ENCODE measurements around the gene PSMB9. TPM values are rescaled to one million over a fixed set of nuclear protein-coding genes. Genes with fewer than 3 reads are reported as not detected.

The PSMB9 gene
- total RNA-seq, 2 donors from 2014 or later, result 43.0 to 66.0 TPM

GRCh38 chr6:32908897-32909296 is 54.9 kb downstream of the PSMB9 start:
- Histone ChIP-seq H3K36me3 (no peaks in the 10 kb centered on the region), H3K27me3 (no peaks in the 10 kb centered on the region), H3K4me1 (no peaks in the 10 kb centered on the region), H3K4me3 (no peak overlapping the region), H3K27ac (no peak overlapping the region), H3K9ac (ENCODE audit: low read depth in 2 of 2, low read length in 2 of 2) (no peak overlapping the region), H3K9me3 (no peaks in the 10 kb centered on the region)
- intact Hi-C loops (cut with DNase I), result no loop called here
- DNase-seq, result no peak
- TF ChIP-seq, protein P1, sequence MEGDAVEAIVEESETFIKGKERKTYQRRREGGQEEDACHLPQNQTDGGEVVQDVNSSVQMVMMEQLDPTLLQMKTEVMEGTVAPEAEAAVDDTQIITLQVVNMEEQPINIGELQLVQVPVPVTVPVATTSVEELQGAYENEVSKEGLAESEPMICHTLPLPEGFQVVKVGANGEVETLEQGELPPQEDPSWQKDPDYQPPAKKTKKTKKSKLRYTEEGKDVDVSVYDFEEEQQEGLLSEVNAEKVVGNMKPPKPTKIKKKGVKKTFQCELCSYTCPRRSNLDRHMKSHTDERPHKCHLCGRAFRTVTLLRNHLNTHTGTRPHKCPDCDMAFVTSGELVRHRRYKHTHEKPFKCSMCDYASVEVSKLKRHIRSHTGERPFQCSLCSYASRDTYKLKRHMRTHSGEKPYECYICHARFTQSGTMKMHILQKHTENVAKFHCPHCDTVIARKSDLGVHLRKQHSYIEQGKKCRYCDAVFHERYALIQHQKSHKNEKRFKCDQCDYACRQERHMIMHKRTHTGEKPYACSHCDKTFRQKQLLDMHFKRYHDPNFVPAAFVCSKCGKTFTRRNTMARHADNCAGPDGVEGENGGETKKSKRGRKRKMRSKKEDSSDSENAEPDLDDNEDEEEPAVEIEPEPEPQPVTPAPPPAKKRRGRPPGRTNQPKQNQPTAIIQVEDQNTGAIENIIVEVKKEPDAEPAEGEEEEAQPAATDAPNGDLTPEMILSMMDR (IDR thresholded peaks at IDR 0.05), result no peak

Other genes starting within 250 kb of the PSMB9 start
- gene HLA-DQA1, start 216.8 kb upstream of the PSMB9 start, total RNA-seq, result 10 to 100 TPM in 1 of 2 donors, 1 to 10 TPM in 1; 8.1 to 13.5 TPM
- 1 to 10 TPM; 1.8 to 6.5 TPM for gene HLA-DQB1, start 187.5 kb upstream of the PSMB9 start, total RNA-seq
- gene HLA-DQA2, start 112.8 kb upstream of the PSMB9 start, total RNA-seq, result 1 to 10 TPM in 1 of 2 donors, under 1 TPM in 1; 0.67 to 5.7 TPM
- gene HLA-DQB2, start 90.7 kb upstream of the PSMB9 start, total RNA-seq, result 1 to 10 TPM in 1 of 2 donors, under 1 TPM in 1; 0.40 to 4.4 TPM
- gene HLA-DOB, start 37.2 kb upstream of the PSMB9 start, total RNA-seq, result under 1 TPM; 0.58 to 0.69 TPM
- gene TAP2, start 15.5 kb upstream of the PSMB9 start, total RNA-seq, result 10 to 100 TPM; 45.2 to 95.1 TPM
- gene PSMB8, start 10.1 kb upstream of the PSMB9 start, total RNA-seq, result 100 to 1,000 TPM; 152 to 154 TPM
- gene TAP1, start 488 bp upstream of the PSMB9 start, total RNA-seq, result 100 to 1,000 TPM in 1 of 2 donors, 10 to 100 TPM in 1; 86.9 to 128 TPM
- 10 to 100 TPM in 1 of 2 donors, 1 to 10 TPM in 1; 6.7 to 28.8 TPM for gene HLA-DMB, start 86.8 kb downstream of the PSMB9 start, total RNA-seq
- 10 to 100 TPM; 14.5 to 26.1 TPM for gene HLA-DMA, start 98.9 kb downstream of the PSMB9 start, total RNA-seq
- 100 to 1,000 TPM; 149 to 167 TPM for gene BRD2, start 114.4 kb downstream of the PSMB9 start, total RNA-seq
- 1 to 10 TPM; 1.6 to 4.3 TPM for gene HLA-DOA, start 155.4 kb downstream of the PSMB9 start, total RNA-seq
- gene HLA-DPA1, start 219.5 kb downstream of the PSMB9 start, total RNA-seq, result 10 to 100 TPM; 18.7 to 58.7 TPM
- gene HLA-DPB1, start 221.8 kb downstream of the PSMB9 start, total RNA-seq, result 10 to 100 TPM; 21.3 to 53.5 TPM